Activated T-helper 1 cell treated with anti-CD3 and anti-CD28 coated beads, Interleukin-2, amount 50 U/mL, for 16 hours (primary cell): ENCODE results near the gene CEMIP.

ENCODE experiments used
- DNase-seq, 2 donors: peaks; one replicate each; pipeline ENCODE4 v3.0.0-alpha.2; 2020; ENCODE audit warnings: low read depth in 1 of 2, low spot score in 1 of 2

Gene CEMIP

DNA sequence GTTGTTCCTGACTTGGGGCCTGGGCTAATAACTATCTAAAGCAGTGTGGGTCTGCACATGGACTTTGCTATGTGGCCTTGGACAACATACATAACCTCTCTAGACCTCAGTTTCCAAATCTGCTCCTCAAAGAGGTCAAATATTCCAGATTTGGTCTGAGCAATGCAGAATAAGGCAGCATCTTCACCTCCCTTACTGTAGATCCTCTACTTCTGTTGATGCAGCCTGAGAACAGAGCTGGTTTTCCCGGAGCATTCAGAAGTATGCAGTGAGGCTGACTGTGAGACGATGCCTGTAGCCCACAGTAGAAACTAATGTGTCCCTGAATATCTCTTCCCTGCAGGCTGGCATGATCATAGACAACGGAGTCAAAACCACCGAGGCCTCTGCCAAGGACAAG lies 145.1 kb downstream of the CEMIP start:
- no peak for DNase-seq

GRCh38 chr15:80925597-80926059 lies 146.5 kb downstream of the CEMIP start:
- DNase-seq, result no peak

DNA sequence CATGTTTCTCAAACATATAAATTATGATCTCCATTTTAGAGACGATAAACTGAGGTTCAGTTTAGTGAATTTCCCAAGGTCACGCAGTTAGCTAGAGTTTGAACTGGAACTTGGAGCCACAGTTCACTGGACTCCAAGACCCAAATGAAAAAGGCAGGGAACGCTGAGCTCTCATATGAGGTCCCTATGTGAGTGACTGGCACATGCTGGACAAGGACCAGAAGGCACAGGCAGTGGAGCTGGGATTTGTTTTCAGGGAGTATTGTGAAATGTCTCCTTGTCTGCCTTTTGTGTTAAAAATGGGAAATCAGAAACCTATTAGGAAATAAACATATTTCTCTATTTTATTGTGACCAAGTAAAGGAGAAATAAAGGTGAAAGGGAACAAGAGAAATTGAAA lies 147.0 kb downstream of the CEMIP start:
- DNase-seq, result no peak

DNA sequence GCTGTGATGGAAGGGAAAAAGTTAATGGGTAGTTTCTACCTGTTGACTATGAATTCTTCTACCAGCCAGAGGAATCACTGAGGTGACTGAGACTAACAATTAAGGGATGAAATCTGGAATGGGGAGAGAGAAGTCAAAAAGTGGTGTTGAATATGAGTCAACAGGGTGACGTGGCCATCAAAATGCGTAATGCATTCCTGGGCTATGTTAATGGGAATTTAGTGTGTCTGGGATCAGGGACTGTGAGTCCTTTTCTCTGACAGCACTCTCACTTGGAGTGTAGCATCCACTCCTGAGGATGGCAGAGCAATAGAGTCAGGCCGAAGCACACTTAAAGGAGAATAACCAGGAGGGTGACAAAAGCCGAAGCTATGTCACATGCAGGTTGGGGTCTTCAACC lies 150.1 kb downstream of the CEMIP start:
- no peak for DNase-seq

GRCh38 chr15:80929689-80930088 lies 150.5 kb downstream of the CEMIP start:
- no peak for DNase-seq

GRCh38 chr15:80931191-80931590 lies 152.0 kb downstream of the CEMIP start:
- no peak for DNase-seq

GRCh38 chr15:80931721-80932512 lies 152.7 kb downstream of the CEMIP start:
- no peak for DNase-seq

DNA sequence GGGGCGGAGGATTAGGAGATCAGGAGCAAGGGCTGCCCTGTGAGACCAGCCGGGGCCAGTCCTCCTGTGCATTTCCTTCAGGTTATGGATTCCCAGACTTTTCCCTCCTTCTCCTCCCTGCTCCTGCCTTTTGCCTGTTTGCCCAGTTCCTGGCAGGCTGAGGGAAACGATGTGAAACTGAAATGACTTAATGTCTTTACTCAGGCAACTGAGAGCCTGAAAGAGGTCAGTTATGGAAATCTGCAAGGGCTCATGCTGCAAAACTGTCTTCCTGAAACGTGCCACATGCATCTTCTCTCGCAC lies 153.3 kb downstream of the CEMIP start:
- no peak for DNase-seq

GRCh38 chr15:80932989-80933388 lies 153.8 kb downstream of the CEMIP start:
- no peak for DNase-seq

DNA sequence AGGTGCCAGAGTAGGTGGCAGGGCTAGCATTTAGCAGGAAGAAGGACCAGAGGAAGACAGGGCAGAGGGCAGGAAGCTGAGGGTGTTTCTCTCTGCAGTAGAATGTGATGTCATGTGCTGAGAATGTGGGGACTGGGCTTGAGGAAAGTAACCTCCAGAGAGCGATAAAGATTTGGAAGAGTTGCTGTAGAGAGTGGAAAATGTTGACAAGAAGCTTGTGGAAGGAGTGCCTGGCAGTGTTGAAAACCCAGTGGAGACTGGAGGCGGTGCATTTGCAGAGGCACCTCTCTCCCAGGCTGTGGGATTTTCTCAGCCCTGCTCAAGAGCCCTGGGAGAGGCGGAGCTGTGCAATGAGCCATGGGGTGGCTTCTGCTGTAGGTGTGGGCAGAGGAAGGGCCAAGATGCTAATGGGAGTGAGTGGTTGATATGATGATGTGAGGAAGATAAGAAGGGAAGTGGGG lies 155.6 kb downstream of the CEMIP start:
- DNase-seq, result no peak

GRCh38 chr15:80936288-80937078 lies 157.3 kb downstream of the CEMIP start:
- no peak for DNase-seq

DNA sequence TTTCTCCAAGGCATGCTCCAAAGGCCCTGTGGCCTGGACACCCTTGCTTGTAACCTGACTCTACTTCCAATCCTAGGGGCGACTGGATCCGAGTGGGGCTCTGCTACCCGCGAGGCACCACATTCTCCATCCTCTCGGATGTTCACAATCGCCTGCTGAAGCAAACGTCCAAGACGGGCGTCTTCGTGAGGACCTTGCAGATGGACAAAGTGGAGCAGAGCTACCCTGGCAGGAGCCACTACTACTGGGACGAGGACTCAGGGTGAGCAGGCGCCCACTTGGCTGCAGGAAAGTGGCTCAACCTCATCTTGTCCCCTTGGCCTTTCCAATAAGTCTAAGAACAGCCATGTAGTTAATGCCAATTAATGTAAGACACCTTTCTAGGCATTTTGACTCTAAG lies 158.5 kb downstream of the CEMIP start:
- no peak for DNase-seq

DNA sequence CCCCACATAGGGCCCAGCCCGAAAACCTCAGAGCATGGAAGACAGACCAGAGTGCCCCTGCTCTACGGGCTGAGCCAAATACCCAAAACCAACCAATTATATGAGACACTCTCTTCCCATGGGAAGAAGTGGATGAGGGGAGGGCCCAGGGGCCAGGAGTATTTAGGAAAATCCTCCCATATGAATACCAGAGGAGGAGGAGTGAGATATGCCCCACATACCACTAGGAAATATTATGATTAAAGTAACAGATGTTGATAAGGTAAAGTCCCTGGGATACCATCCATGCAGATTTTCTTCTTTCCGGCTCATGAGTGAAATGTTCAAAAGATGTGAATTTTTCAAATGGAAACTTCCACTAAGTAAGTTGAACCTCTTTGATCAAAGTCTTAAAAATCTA lies 160.0 kb downstream of the CEMIP start:
- no peak for DNase-seq

GRCh38 chr15:80940331-80940730 lies 161.2 kb downstream of the CEMIP start:
- no peak for DNase-seq

- DNase-seq, result no peak
Measured at GRCh38 chr15:80940851-80941250, 161.7 kb downstream of the CEMIP start.

DNA sequence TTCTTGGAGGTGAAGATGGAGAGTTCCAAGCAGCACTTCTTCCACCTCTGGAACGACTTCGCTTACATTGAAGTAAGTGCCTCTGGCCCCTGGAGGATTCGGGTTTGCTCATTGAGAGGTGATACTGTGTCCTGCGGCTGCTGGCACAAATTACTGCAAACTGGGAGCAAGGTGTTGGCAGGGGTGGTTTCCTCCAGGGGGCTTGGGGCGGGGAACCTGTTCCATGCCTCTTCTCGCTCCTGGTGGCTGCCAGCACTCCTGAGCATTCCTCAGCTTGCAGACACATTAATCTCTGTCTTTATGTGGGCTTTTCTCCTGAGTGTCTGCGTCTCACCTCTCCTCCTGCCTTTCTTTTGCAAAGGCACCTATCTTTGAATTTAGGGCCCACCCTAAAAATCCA lies 163.1 kb downstream of the CEMIP start:
- no peak for DNase-seq

GRCh38 chr15:80942746-80943565 lies 163.8 kb downstream of the CEMIP start:
- no peak for DNase-seq

DNA sequence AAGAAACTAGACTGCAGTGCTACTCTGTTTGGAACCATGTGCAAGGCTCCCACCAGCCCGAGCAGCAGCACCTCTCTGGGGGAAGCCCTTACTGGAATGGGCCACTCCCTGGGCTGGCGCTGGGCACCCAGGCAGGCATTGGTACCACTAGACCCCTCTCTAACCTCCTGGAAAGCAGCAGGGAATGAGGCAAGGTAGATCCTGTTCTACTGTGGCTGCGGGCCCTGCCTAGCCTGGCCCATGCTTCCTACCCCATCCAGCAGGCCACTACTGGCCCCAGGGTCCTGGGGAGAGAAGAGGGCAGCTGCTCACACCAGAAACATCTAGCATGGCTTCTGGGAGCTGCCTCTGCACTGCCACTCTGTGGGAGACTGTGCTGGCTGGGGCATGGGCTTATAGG lies 165.6 kb downstream of the CEMIP start:
- no peak for DNase-seq

GRCh38 chr15:80945605-80946004 lies 166.4 kb downstream of the CEMIP start:
- DNase-seq, result no peak

- DNase-seq, result no peak
Measured at GRCh38 chr15:80946576-80946975, 167.4 kb downstream of the CEMIP start.

GRCh38 chr15:80948651-80949292 lies 169.6 kb downstream of the CEMIP start:
- no peak for DNase-seq
